ENCODE data around the gene PCBP2. TPM values are rescaled to one million over a fixed set of nuclear protein-coding genes. Genes with fewer than 3 reads are reported as not detected.

The PCBP2 gene
- total RNA-seq, 6 experiments from 2014 or later, result 254 to 463 (median 347) TPM

- no peaks in the 10 kb centered on the region for H3K9me3 ChIP-seq
- peak in 2 of 4 donors; percentile 3 to 8 for ATAC-seq
Observed at GRCh38 chr12:53482626-53483168, 30.8 kb downstream of the PCBP2 start.

GRCh38 chr12:53483225-53483978 is 31.5 kb downstream of the PCBP2 start:
- TF ChIP-seq POLR2A (IDR thresholded peaks at IDR 0.05) (no peak), CTCF (IDR thresholded peaks at IDR 0.05) (no peak)
- peak in 1 of 4 donors; percentile 7 for ATAC-seq
- no peaks in the 10 kb centered on the region for H3K9me3 ChIP-seq
- H3K4me1 ChIP-seq, result no peaks in the 10 kb centered on the region
- DNase-seq, result peak in 1 of 3 donors; percentile 48
- H3K4me3 ChIP-seq, result no peak overlapping the region
- intact Hi-C loops (cut with DNase I), result no loop called here
- 61% methylated on average over 6 of the region's 9 CpGs for WGBS (ENCODE audit: insufficient coverage, low coverage, low lambda C conversion rate, missing lambda C conversion rate)
- no peaks in the 10 kb centered on the region for H3K27me3 ChIP-seq
- H3K36me3 ChIP-seq, result peaks cover 16 to 49% (median 27%) of the 10 kb centered on the region in 4 donors
- no peak overlapping the region for H3K27ac ChIP-seq

More at GRCh38 chr12:53482626-53483168, 30.8 kb downstream of the PCBP2 start:
- no peak for DNase-seq
- Histone ChIP-seq H3K27ac (no peak overlapping the region), H3K27me3 (no peaks in the 10 kb centered on the region), H3K4me1 (no peaks in the 10 kb centered on the region), H3K36me3 (peaks cover 19 to 56% (median 31%) of the 10 kb centered on the region in 4 donors), H3K4me3 (no peak overlapping the region)
- TF ChIP-seq POLR2A (IDR thresholded peaks at IDR 0.05) (no peak), CTCF (IDR thresholded peaks at IDR 0.05) (no peak)
- intact Hi-C loops (cut with DNase I), result no loop called here
- WGBS (ENCODE audit: insufficient coverage, low coverage, low lambda C conversion rate, missing lambda C conversion rate), result no CpG with 5 or more reads among the region's 18 CpGs

GRCh38 chr12:53483979-53484377 is 32.1 kb downstream of the PCBP2 start:
- ATAC-seq, result peak in 1 of 4 donors; percentile 5
- 78% methylated on average over 4 of the region's 4 CpGs for WGBS (ENCODE audit: insufficient coverage, low coverage, low lambda C conversion rate, missing lambda C conversion rate)
- Histone ChIP-seq H3K27ac (no peak overlapping the region), H3K4me1 (no peaks in the 10 kb centered on the region), H3K4me3 (no peak overlapping the region), H3K27me3 (no peaks in the 10 kb centered on the region), H3K36me3 (peaks cover 16 to 43% (median 22%) of the 10 kb centered on the region in 4 donors), H3K9me3 (no peaks in the 10 kb centered on the region)
- TF ChIP-seq CTCF (IDR thresholded peaks at IDR 0.05), result no peak
- no peak for TF ChIP-seq POLR2A (IDR thresholded peaks at IDR 0.05)
- intact Hi-C loops (cut with DNase I), result no loop called here
- no peak for DNase-seq

- no peak overlapping the region for H3K27ac ChIP-seq
- H3K9me3 ChIP-seq, result no peaks in the 10 kb centered on the region
- H3K27me3 ChIP-seq, result no peaks in the 10 kb centered on the region
- ATAC-seq, result no peak
- intact Hi-C loops (cut with DNase I), result loop anchor here in 1 of 2 donors (5.0 kb wide), 1 partner anchor 33 kb away; the partner anchor contains the start of gene PCBP2
- H3K36me3 ChIP-seq, result peaks cover 7 to 34% (median 15%) of the 10 kb centered on the region in 4 donors
- H3K4me3 ChIP-seq, result no peak overlapping the region
- WGBS (ENCODE audit: insufficient coverage, low coverage, low lambda C conversion rate, missing lambda C conversion rate), result 83% methylated on average over 5 of the region's 10 CpGs
- no peaks in the 10 kb centered on the region for H3K4me1 ChIP-seq
- TF ChIP-seq CTCF (IDR thresholded peaks at IDR 0.05) (no peak), POLR2A (IDR thresholded peaks at IDR 0.05) (no peak)
- no peak for DNase-seq
Observed at GRCh38 chr12:53484686-53485575, 33.0 kb downstream of the PCBP2 start.

Measured in right lobe of liver (tissue), 6 donors.